Measurements from ENCODE around the gene ZNF23.
A peak's percentile ranks its signal among the peaks of the same experiment; 100 is the strongest.

Gene ZNF23

DNA sequence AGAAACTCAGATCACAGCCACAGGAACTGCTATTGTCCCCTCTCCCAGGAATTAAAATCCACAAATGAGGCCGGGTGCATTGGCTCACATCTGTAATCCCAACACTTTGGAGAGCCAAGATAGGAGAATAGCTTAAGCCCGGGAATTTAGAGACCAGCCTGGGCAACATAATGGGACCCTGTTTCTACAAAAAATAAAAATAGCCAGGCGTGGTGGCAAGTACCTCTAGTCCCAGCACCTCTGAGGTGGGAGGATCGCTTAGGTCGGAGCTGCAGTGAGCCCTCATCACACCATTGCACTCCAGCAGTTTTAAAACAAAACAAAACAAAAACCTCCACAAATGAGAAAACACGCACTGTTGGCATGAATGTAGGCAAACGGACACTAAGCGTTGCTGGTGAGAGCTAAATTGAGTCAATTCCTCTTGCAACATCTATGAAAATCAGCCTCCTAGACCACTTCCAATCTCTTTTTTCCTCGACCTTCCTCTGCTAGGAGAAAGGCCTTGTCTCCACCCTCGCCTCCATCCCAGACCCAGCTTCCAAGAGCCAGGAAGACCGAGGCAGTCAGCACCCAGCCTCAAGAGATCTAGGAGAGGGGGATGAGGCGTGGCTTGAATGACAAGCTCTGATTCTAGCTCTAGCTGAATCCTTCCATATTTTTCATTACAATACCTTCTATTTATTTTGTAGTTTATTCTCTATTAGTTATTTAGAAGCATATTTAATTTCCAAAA, 35.0 kb downstream of the ZNF23 start:
- DNase-seq (ENCODE audit: low read depth in 2 of 2), result no peak

GRCh38 chr16:71426069-71426879, 35.8 kb downstream of the ZNF23 start:
- DNase-seq (ENCODE audit: low read depth in 2 of 2), result no peak

- no peak for DNase-seq (ENCODE audit: low read depth in 2 of 2)
Observed at GRCh38 chr16:71425746-71426068, 36.3 kb downstream of the ZNF23 start.

- DNase-seq (ENCODE audit: low read depth in 2 of 2), result no peak
Observed at GRCh38 chr16:71424626-71425025, 37.4 kb downstream of the ZNF23 start.

- no peak for DNase-seq (ENCODE audit: low read depth in 2 of 2)
Observed at GRCh38 chr16:71423865-71424264, 38.2 kb downstream of the ZNF23 start.

DNA sequence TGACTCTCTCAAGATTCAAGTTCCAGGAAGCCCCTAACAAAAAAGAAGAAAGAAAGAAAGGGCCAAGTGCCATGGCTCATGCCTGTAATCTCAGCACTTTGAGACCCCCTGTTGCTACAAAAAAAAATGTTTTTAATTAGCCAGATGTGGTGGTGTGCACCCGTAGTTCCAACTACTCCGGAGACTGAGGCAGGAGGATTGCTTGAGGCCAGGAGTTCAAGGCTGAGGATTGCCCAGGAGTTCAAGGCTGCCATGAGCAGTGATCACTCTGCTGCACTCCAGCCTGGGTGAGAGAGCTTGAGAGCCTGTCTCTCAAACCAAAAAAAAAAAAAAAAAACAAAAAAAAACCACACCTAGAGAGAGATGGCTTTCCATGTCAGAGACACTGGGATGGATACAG, 39.0 kb downstream of the ZNF23 start:
- DNase-seq (ENCODE audit: low read depth in 2 of 2), result no peak

DNA sequence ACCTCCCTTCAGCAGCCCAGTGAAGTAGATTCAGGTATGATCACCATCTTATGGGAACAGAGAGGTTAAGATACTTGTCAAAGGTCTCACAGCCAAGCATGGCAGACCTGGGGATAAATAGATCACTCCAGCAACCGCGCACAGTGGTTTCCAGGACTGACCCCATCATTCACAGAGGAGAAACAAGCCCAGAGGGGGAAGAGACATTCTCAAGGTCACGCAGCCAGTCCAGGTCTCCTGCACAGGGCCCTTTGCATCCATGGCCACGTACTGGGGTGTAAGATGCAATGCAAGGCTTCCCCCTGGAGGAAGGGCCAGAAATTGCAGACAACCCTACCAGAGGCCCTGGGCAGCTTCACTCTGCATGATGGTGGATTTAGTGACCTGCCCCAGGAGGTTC, 40.1 kb downstream of the ZNF23 start:
- no peak for DNase-seq (ENCODE audit: low read depth in 2 of 2)

GRCh38 chr16:71414038-71414437, 48.0 kb downstream of the ZNF23 start:
- DNase-seq (ENCODE audit: low read depth in 2 of 2), result no peak

GRCh38 chr16:71413341-71413740, 48.7 kb downstream of the ZNF23 start:
- no peak for DNase-seq (ENCODE audit: low read depth in 2 of 2)

- DNase-seq (ENCODE audit: low read depth in 2 of 2), result peak; percentile 38 to 43
Observed at GRCh38 chr16:71412270-71413160, 49.5 kb downstream of the ZNF23 start.

GRCh38 chr16:71410146-71410545, 51.9 kb downstream of the ZNF23 start:
- no peak for DNase-seq (ENCODE audit: low read depth in 2 of 2)

GRCh38 chr16:71409011-71409775, 52.9 kb downstream of the ZNF23 start:
- DNase-seq (ENCODE audit: low read depth in 2 of 2), result no peak

- no peak for DNase-seq (ENCODE audit: low read depth in 2 of 2)
Observed at GRCh38 chr16:71408536-71408935, 53.5 kb downstream of the ZNF23 start.

- no peak for DNase-seq (ENCODE audit: low read depth in 2 of 2)
Observed at GRCh38 chr16:71407731-71408130, 54.3 kb downstream of the ZNF23 start.

DNA sequence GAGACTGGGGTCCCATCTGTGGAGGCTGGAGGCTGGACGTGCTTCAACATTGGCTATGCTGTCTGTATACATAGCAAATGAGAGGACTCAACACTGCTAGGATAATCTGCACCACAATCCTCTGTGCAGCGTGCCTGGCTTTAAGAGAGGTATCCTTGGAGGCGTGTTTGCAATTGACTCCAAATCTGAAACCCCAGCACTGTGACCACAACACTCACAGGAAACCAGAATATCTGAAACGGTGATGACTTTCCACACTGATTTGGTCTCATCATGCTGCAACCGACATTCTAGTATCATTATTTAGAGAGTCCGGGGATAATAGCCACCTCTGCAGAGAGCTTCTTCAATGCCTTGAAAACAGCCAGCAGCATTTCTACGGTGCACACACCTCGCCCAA, 55.3 kb downstream of the ZNF23 start:
- no peak for DNase-seq (ENCODE audit: low read depth in 2 of 2)

GRCh38 chr16:71406316-71406715, 55.7 kb downstream of the ZNF23 start:
- DNase-seq (ENCODE audit: low read depth in 2 of 2), result no peak

- no peak for DNase-seq (ENCODE audit: low read depth in 2 of 2)
Observed at GRCh38 chr16:71404364-71404763, 57.7 kb downstream of the ZNF23 start.

GRCh38 chr16:71402674-71403073, 59.4 kb downstream of the ZNF23 start:
- DNase-seq (ENCODE audit: low read depth in 2 of 2), result no peak

- DNase-seq (ENCODE audit: low read depth in 2 of 2), result no peak
Observed at GRCh38 chr16:71402007-71402406, 60.0 kb downstream of the ZNF23 start.

- no peak for DNase-seq (ENCODE audit: low read depth in 2 of 2)
Observed at GRCh38 chr16:71399801-71400563, 62.1 kb downstream of the ZNF23 start.
